NCI-H2107 (cell line): Measurements from ENCODE around the gene CSRNP3.

ENCODE experiments used
- DNase-seq: peaks from one replicate; lab custom pipeline; 2025; lab: John Stamatoyannopoulos, UW

Gene CSRNP3

GRCh38 chr2:165470361-165470760 lies 863 bp downstream of the CSRNP3 start:
- no peak for DNase-seq

GRCh38 chr2:165471349-165471950 lies 2.0 kb downstream of the CSRNP3 start:
- no peak for DNase-seq

- no peak for DNase-seq
Observed at GRCh38 chr2:165472922-165473321, 3.4 kb downstream of the CSRNP3 start.

- no peak for DNase-seq
Observed at GRCh38 chr2:165474619-165475276, 5.2 kb downstream of the CSRNP3 start.

DNA sequence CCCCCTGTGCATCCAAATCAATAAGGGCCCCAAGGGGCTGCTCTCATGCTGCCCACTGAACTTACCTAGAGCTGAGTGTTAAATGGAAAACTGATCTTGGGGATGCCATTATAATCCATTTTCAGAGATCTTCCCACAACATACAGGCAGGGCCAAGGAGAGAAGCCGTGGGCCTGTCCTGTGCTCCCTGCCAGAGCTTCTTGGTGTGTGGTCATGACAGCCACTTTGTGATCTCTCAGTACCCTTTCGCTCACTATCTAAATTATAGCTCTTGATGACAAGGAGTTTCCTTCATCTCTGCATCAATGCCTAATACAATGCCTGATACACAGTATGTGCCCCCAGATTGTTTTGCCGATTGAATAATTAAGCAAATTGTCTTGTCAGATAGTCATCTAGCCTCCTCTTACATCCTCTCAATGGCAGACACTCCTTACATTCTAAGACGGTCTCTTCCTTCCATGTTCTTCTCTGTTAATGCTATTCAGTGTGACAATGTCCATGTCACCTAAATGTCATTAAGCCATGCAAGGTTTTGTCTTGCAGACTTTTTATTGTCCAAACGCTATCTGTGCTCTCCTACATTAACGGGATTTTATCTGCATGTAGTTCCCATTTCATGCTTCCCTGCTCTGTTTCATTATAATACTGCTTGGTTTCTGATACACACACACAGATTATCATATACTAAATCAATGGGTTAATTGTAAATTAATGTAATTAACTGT lies 5.9 kb downstream of the CSRNP3 start:
- no peak for DNase-seq

GRCh38 chr2:165479856-165480255 lies 10.4 kb downstream of the CSRNP3 start:
- DNase-seq: no peak

DNA sequence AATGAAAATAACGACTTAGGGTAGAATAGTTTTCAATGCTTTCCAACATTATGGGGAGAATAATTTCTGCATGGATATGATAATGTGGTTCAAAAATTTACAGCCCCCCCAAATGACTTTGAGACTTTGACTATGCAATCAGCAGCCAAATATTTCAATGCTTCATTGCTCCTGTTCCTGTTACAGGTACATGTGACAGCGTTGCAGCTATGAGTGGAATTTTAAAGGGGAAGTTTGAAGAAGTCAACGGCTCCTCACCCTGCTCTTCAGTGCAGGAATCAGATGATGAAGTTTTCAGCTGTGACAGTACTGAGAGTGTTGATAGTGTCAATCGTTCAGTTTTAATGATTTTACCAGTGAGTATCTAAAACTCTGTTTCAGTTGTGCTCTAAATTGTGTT lies 25.1 kb downstream of the CSRNP3 start:
- no peak for DNase-seq

GRCh38 chr2:165497659-165498317 lies 28.3 kb downstream of the CSRNP3 start:
- no peak for DNase-seq

DNA sequence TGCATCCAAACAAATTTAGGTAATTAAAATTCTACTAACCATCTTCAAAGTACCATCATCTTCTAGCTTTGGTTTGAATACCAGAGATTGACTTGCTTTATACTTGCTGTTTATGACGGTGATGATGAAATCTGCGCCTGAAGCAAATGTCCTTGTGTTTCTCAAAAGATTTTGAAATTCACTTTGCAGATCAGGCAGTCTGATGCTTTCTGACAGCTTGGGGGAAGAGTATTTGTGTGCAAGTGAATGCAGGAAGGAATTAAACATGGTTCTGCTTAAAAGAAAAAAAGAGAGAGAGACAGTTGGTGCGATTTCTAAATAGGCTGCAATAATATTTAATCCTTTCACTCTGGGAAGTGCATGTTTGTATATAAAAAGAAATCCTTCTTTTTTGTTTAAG lies 29.6 kb downstream of the CSRNP3 start:
- no peak for DNase-seq

DNA sequence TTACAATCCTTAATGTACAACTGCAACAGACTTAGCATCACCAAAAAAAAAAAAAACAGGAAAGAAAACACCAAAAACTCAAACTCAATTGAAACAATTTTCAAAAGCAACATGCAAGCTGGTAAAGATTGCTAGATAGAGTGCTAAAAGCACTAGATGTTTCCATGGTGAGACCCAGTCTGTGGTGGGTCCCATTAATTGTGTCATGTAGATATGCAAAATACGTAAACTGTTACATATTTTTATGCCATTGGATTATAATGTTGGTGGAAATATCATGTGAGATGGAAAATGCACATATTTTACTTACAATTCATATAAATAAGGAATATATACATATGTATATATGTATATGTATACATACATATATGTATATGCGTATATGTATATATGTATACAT lies 30.5 kb downstream of the CSRNP3 start:
- no peak for DNase-seq

GRCh38 chr2:165500816-165501215 lies 31.3 kb downstream of the CSRNP3 start:
- DNase-seq: no peak

DNA sequence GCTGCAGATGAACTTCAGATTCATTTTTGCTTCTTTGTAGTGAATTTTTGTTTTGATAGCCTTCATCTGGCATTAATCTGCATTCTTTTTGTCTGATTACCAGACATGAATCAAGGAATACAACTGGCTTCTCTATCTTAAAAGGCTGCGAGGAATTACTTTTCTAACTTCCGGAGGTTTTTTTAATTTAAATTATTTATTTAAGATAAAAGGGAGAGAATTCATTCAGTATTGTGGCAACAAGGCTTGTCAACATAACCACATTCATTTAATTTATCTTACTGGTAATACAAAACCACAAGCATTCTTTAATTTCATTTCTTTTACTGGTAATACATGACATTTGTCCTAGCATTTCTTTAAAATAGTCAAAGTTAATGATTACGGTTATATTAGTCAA lies 36.0 kb downstream of the CSRNP3 start:
- no peak for DNase-seq

DNA sequence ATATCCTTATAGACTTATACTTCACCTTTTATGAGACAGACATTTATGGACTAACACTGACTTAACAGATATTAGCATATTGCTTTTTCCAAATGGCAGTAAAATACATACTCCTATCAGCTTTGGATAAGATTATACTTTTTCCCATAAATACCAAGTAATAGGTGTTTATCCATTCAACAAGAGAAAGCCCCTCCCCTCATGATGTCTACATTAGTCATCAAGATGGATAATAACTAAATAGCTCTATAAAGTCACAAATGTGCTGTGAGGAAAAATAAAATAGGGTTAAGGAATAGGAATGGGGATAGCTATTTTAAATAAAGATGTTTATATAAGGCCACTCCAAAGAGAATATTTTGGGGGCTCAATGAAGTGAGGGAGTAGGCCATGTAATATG lies 39.4 kb downstream of the CSRNP3 start:
- DNase-seq: no peak

GRCh38 chr2:165513479-165513878 lies 44.0 kb downstream of the CSRNP3 start:
- no peak for DNase-seq

DNA sequence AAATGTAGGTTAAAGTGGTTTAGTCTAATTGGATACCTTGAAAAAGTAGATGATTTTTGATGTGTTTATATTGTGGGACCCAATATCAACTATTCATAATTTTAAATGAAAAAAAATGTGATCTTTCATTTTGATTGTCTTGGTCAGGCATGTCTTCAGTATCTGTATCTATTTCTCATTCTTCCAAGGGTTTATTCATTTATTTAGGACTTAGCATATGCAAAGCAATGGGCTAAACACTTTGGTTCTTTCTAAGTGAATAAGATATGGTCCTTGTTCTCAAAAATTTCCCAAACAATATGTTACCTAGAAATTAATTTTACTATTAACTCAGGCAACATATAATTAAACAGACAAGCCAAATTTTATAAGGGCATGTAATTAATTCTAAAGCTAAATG lies 49.1 kb downstream of the CSRNP3 start:
- DNase-seq: no peak

DNA sequence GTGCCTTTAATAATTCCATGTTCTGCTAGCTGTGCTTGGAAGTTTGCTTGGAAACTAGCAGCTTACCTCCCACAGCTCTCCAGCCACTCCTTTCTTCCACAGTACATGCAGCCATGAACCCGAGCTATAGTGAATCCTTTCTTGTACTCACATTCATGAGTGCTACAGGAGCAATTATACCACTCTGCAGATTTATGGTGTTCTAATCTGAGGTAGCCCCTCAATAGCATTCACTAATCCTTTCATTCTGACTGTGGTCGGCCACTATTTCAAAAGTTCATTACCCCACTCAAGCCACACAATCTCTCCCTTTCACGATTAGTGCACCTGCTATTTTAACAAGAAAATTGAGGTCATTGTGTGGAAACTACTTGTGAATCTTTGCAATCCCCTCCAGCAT lies 53.2 kb downstream of the CSRNP3 start:
- no peak for DNase-seq

DNA sequence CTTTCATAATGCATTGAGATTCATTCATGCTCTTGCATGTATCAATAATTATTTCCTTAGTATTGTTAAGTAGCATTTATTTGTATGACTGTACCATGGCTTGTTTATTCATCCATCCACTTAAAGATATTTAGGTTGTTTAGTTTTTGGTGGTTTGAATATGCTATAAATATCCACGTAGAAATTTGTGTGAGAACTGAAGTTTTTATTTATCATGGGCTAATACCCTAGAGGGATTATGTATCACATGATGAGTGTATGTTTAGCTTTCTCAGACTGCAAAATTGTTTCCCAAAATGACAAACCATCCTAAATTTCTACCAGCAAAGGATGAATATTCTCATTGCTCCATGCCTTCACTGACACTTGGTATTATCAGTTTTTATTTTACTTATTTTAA lies 55.2 kb downstream of the CSRNP3 start:
- no peak for DNase-seq

DNA sequence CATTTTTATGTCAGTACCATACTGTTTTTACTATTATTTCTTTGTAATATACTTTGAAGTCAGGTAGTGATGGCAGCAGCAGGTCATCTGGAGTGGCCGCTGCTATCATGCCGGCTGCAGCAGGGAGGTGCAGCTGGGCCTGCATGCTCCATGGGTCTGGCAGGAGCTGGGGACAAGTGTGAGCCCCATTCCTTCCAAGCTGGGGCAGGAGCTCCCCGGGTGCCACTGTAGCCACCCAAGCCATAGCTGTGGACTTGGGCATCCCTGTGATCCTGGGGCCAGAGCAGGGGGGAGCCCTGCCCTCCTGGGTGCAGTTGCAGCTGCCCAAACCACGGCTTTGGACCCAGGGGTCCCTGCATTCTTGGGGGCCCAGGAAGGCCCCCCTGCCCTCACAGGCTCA lies 59.2 kb downstream of the CSRNP3 start:
- no peak for DNase-seq

- DNase-seq: no peak
Observed at GRCh38 chr2:165529130-165529529, 59.6 kb downstream of the CSRNP3 start.

DNA sequence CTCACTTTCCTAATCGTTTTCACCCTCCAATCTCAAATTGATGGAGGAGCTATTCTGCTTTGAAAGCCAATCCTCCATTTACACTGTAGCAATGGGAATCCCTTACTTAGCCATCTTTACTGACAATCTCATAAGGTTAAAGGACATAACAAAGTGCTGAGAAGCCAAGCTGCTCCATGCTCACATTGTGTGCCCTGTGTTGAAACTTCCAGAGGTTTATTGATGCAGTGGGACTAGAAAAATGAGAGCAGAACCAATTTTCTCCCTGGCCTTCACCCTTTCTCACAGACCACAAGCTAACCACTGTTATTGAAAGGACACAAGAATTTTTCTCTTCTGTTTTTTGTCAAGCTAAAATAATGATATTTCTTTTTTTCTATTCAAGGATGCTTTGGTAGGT lies 63.8 kb downstream of the CSRNP3 start:
- no peak for DNase-seq

GRCh38 chr2:165535471-165535870 lies 66.0 kb downstream of the CSRNP3 start:
- DNase-seq: no peak

GRCh38 chr2:165536851-165537499 lies 67.5 kb downstream of the CSRNP3 start:
- DNase-seq: no peak
